ENCODE data around the gene GHITM. TPM values are rescaled to one million over a fixed set of nuclear protein-coding genes. Genes with fewer than 3 reads are reported as not detected.

GHITM gene
- 281 and 395 TPM in 2 replicates for total RNA-seq

DNA sequence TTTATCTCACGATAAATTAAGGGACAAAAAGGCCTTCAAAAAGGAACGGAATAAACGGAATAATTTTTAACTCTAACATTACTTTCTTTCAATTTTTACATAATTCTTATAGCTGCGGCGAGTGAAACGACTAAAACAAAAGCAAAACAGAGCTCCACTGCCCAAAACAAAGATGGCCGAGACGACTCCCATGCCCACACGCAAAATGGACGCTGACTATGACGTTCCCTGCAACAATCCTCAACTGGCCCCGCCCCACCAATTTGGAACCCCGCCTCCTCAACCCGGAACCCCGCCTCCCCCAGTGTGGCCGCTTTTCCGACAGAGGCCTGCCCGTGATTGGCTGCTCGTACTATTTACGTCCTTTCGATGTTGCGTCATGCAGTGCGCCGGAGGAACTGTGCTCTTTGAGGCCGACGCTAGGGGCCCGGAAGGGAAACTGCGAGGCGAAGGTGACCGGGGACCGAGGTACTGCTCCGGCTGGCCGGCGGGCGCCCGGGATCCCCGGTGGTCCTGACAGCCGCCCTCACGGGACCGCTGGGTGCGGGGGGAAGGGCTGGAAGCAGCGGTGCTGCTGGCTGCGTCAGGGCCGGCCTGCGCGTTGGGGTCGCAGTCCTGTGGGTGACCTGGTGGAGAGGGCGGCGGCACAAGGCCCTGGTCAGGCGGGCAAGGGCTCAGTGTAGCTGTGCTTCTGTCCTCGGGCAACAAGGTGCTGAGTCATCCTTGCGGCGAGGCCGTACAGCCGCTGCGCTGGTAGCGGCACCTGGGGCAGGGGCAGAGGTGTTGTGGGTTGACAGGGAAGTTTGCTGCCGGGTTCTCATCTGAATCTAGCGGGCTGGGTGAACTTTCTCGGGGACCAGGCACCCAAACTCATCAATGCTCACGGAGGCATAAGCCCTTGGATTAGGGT is at the start of gene GHITM:
Gene GHITM (plus strand): TSS at position 384 of the 910 bp plus-strand sequence. CDS start 1,992 bp downstream, outside the sequence.

DNA sequence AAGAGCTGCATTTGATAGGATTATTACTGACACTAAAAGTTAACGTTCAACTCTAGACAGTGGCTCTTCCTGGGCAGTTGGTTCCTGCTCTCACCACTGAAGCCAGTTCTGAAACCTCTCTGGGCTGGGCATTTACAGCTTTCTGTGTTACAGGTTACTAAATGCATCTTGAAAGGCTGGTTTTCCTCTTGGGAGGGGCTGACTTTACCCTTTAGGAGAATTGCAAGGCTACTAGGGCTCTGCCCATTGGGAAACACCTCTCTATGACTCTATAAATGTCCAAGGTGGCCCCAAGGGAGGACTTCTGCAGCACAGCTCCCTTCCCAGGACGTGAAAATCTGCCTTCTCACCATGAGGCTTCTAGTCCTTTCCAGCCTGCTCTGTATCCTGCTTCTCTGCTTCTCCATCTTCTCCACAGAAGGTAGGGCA is 34.2 kb downstream of the GHITM start, which contains the start of gene GPR15LG:
Gene GPR15LG (plus strand): TSS at position 301 of the 429 bp plus-strand sequence. CDS start 51 bp downstream, at position 352.

DNA sequence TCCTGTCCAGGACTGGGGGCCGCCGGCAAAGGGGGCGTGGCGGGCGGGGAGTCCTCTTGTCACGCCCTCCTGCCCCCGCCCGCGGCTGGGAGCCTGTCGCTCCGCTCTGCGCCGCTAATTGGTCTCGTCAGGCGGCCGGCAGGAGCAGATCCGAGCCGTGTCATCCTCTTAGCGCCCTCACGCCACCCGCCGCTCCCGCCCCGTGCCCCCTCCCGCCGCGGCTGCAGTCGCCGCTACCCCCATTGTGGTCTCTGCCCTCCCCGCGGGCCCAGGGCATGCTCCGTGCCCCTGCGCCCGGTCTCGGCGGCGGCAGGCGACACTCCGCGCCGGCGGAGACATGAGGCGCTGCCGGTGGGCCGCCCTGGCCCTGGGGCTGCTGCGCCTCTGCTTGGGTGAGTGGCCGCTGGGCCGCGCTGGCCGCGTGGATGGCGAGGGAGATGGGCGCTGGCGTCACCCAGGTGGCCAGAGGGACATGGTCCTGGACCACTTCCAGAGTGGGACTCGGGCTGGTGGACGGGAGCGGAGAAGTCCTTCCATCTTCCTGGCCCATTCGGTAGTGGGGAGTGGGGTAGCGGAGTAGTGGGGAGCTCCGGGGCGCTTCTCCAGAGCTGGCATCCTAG is 55.2 kb downstream of the GHITM start, which contains the start of gene CDHR1:
Gene CDHR1 (plus strand): TSS at position 114 of the 620 bp plus-strand sequence. CDS start 224 bp downstream, at position 338.

Other genes starting within 250 kb of the GHITM start
- under 0.01 and 1.2 TPM in 2 replicates for gene GPR15LG, start 34.3 kb downstream of the GHITM start, total RNA-seq
- gene CDHR1, start 55.0 kb downstream of the GHITM start, total RNA-seq: 0.68 and 2.8 TPM in 2 replicates
- not detected in 2 replicates for gene LRIT2, start 86.0 kb downstream of the GHITM start, total RNA-seq
- not detected in 2 replicates for gene LRIT1, start 102.0 kb downstream of the GHITM start, total RNA-seq
- gene RGR, start 105.5 kb downstream of the GHITM start, total RNA-seq: not detected in 2 replicates
- gene CCSER2, start 189.1 kb downstream of the GHITM start, total RNA-seq: 30.4 and 47.0 TPM in 2 replicates

Measured in nasal cavity respiratory epithelium epithelial cell of viscerocranial mucosa (primary cell).